HG03521 (cell line): Measurements from ENCODE around the gene RAD54L.
"Not testable (repeated sequence)": the region's sequence is repeated elsewhere in the genome, so short reads cannot be mapped to it uniquely, and the experiment has no call there.

ENCODE experiments used
- ATAC-seq: cut with Tn5 transposase; IDR thresholded peaks from one replicate; pipeline ENCODE4 v1.9.1; 2021; ENCODE audit warnings: mild to moderate bottlenecking, moderate library complexity; ENCODE audit not compliant: unreplicated experiment

The RAD54L gene

GRCh38 chr1:46238865-46239264 lies 8.7 kb upstream of the RAD54L start:
- ATAC-seq = not testable (repeated sequence)

- not testable (repeated sequence) for ATAC-seq
These were observed 5.8 kb upstream of the RAD54L start for GRCh38 chr1:46241733-46242132.

DNA sequence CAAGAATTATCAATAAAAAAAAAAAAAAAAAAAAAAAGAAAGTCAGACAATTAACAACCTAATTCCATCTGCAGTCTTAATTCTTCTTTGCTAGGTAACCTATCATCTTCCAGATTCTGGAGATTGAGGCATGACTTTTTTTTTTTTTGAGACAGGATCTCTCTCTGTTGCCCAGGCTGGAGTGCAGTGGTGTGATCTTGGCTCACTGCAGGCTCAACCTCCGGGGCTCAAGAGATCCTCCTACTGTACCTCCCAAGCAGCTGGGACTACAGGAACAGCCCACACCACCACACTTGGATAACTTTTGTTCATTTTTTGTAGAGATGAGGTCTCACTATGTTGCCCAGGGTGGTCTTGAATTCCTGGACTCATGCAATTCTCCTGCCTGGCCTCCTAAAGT lies 4.6 kb upstream of the RAD54L start:
- ATAC-seq = no peak

GRCh38 chr1:46243831-46244230 lies 3.7 kb upstream of the RAD54L start:
- ATAC-seq = not testable (repeated sequence)

DNA sequence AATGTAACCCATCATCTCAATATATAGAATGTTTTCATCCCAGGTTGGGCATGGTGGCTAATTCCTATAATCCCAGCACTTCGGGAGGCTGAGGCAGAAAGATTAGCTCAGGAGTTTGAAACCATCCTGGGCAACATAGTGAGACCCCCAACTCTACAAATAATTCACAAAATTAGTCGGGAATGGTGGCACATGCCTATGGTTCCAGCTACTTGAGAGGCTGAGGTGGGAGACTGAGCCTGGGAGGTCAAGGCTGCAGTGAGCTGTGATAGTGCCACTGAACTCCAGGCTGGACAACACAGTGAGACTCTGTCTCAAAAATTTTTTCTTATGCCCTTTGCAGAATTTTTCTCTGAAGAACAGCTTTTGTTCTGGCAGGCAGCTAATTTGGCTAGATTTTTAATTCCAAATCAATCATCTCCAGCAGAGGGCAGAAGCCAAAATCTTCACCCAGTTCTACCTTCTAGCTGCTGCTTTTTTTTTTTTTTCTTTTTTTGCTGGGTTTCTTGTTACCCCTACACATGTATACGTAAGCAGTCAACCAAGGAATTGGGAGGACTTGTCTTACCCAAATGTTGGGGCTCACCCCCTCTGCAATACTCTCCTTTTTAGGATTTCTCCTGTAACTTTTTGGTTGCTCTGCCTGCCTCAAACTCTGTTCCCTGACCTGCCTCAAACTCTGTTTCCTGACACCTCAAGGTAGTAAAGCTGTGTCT lies 2.7 kb upstream of the RAD54L start:
- ATAC-seq = no peak

DNA sequence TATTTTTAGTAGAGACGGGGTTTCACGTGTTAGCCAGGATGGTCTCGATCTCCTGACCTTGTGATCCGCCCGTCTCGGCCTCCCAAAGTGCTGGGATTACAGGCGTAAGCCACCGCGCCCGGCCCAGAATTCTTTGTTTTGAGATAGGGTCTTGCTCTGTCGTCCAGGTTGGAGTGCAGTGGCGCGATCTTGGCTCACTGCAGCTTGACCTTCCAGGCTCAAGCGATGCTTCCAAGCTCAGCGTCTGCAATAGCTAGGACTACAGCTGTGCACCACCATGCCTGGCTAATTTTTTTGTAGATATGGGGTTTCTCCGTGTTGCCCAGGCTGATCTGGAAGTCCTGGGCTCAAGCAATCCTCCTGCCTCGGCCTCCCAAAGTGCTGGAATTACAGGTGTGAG lies 1.4 kb upstream of the RAD54L start:
- ATAC-seq = not testable (repeated sequence)

- ATAC-seq = peak; percentile 47
These were observed 771 bp upstream of the RAD54L start for GRCh38 chr1:46246548-46247435.

- no peak for ATAC-seq
These were observed 758 bp downstream of the RAD54L start for GRCh38 chr1:46248122-46248920.

DNA sequence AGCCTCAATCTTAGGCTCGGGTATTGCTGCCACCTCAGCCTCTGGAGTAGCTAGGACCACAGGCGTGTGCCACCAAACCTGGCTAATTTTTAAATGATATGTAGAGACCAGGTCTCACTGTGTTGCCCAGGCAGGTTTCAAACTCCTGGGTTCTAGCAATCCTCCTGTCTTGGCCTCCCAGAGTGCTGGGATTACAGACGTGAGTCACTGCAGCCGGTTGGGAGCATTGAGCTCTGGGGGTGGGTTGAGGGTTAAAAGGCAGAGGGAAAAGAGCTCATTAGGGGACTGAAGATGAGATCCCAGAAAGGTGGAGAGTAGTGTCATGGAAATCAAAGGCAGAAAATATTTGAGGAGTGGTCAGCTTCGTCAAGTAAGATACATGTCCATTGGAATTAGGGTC lies 7.1 kb downstream of the RAD54L start:
- ATAC-seq = no peak

DNA sequence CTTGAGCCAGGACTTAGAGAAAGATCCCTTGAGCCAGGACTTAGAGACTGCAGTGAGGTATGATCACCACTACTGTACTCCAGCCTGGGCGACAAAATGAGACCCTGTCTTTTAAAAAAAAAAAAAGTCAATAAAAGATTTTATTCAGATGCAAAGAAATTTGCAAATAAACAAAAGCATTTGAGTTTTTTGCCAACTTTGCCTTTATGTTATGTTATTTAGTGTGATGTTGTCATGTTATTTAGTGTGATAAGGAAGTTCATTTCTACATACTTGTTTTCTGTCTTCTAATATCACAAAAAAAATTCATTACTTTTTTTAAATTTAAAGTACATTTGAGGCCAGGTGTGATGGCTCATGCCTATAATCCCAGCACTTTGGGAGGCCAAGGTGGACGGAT lies 9.0 kb downstream of the RAD54L start:
- no peak for ATAC-seq

DNA sequence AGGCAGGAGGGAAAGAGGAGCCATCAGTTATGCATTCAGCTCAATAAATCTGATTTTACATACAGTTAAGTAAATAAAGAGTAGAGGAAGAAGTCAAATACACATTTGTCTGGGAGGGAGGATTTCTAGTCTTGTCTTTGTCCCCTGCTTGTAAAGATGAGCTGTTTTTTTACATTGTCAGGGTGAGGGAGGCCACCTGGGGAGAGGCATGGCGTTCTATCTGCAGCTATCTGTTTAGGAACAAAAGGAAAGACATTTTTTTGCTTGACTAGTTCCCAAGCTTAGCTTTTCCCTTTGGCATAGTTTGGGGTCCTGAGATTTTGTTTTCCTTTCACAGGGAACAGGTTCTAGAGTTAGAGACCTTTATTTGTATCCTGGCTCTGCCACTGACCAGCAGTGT lies 14.9 kb downstream of the RAD54L start:
- ATAC-seq = no peak

- ATAC-seq = no peak
These were observed 15.6 kb downstream of the RAD54L start for GRCh38 chr1:46263146-46263545.

GRCh38 chr1:46268578-46268977 lies 21.0 kb downstream of the RAD54L start:
- no peak for ATAC-seq

DNA sequence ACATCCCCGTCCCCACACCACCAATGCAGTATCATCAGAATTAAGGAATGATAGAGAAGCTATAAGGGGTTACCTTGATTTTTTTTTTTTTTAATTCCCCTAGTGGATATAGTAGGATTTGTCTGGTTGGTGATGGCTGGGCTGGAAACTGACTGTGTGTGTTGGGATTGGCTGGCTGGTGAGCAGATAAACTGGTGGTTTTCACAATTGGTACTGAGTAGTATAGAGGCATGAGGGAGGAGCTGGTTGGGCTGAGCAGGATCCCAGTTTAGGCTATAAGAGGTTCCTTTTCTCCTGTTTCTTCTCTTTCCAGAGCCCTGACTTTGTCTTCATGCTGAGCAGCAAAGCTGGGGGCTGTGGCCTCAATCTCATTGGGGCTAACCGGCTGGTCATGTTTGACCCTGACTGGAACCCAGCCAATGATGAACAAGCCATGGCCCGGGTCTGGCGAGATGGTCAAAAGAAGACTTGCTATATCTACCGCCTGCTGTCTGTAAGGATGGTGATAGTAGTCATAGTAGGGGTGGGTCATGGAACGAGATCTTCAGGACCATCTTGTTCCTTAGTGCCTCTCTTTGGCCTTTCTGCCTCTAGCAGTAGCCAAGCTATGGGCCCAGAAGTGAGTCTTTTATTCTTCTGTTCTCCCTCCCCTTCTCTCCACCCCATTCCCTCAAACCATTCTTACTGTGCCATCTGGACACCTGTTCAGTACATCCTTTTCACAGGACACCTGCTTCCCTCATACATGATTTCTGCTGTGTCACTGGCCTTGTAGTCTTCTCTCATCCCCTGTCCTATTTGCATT lies 26.9 kb downstream of the RAD54L start:
- no peak for ATAC-seq

DNA sequence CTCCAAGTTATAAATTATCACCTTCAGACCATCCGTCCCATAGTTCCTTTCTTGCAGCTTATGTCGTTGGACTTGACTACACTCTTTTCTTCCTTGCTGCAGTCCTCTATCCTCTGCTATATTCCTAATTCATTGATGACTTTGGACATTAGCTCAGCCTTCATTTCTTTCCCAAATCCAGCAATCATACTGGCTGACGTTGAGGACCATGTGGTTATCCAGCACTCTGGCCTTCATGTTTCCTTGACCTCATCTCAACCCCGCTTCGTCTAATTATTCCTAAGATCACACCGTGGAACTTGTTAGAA lies 27.4 kb downstream of the RAD54L start:
- no peak for ATAC-seq

DNA sequence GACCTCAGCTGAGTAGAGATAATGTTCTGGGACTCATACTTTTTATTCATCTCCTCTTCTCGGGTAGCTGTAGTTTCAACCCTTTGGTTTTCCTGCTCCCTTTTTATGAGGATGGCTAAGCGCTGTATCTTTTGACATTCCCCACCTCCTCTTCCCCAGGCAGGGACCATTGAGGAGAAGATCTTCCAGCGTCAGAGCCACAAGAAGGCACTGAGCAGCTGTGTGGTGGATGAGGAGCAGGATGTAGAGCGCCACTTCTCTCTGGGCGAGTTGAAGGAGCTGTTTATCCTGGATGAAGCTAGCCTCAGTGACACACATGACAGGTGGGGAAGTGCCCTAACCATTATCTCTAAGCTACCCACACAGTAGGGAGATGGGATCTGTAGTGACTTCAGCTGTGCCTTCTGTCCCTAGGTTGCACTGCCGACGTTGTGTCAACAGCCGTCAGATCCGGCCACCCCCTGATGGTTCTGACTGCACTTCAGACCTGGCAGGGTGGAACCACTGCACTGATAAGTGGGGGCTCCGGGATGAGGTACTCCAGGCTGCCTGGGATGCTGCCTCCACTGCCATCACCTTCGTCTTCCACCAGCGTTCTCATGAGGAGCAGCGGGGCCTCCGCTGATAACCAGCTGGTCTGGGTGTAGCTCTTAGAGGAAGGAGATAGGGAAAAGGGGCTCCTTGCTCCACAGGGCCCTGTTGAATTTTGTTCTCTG lies 30.3 kb downstream of the RAD54L start:
- ATAC-seq = no peak

DNA sequence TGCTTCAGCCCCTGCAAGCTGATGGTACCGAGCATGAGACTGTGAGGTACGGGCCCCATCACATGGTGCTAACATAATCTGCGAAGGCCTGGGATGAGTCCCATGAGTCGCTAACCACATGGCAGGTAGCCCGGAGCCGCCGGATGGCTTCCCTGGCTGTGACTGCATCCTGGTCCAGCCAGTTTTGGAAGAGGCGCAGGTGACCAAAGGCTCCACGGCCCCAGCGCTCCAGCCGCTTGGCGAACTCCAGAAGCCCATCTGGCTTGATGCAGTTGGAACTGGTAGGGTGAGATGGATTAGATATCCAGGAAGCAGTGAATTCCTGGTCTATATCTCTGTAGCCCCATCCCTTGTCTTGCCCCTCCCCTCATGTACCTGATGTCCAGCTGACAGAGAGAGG lies 31.2 kb downstream of the RAD54L start:
- ATAC-seq = no peak

DNA sequence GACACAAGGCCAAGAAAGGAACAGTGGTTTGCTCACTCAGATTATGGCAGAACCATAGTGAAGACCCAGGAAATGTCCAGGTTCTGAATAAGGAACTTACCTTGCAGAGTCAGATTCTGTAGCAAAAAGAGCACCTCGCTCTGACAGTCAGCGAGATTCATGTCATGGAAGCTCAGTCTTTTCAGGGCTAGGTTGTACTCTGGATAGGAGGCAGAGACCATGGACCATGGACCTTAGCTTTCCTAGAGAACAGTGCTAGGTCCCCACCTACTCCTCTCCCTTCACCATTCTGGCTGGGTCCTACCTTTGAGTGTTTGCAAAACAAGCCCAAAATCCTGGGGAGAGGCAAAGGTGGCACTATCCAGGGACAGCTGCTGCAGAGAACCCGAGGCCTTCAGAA lies 32.5 kb downstream of the RAD54L start:
- ATAC-seq = no peak

DNA sequence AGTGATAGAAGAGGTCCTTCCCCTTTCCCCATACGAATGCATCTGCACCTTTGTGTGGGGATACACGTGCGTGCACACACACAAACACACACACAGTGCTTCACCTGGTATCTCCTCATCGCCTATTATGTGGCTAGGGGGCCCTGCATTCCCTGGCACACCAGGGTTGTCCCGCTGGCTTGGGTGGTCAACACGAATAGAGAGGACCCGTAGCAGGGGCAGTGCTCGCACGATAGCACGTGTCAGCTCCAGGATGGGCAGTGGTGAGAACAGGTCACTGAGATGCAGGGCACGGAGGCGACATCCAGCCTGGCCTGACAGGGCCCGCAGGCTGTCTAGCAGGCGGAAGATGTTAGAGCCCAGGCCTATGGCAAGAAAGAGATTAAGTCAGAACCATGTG lies 33.5 kb downstream of the RAD54L start:
- ATAC-seq = no peak

- ATAC-seq = no peak
These were observed 36.5 kb downstream of the RAD54L start for GRCh38 chr1:46284058-46284457.
